Activated CD4-positive, alpha-beta T cell treated with anti-CD3 and anti-CD28 coated beads, Interleukin-2, amount 50 U/mL, for 48 hours (primary cell): ENCODE measurements around the gene THSD7B.
"Not testable (repeated sequence)": the region's sequence is repeated elsewhere in the genome, so short reads cannot be mapped to it uniquely, and the experiment has no call there.

Experiments used
- DNase-seq, 2 experiments: peaks; one replicate each; pipeline ENCODE4 v3.0.0-alpha.2; 2020

THSD7B gene

GRCh38 chr2:137051778-137052398 is 286.5 kb downstream of the THSD7B start:
- DNase-seq, result no peak

- DNase-seq, result no peak
These were observed 291.4 kb downstream of the THSD7B start for GRCh38 chr2:137056704-137057103.

- DNase-seq, result not testable (repeated sequence)
These were observed 310.9 kb downstream of the THSD7B start for GRCh38 chr2:137076111-137076765.

- DNase-seq, result no peak
These were observed 326.4 kb downstream of the THSD7B start for GRCh38 chr2:137091704-137092103.

- no peak for DNase-seq
These were observed 327.8 kb downstream of the THSD7B start for GRCh38 chr2:137093116-137093515.

- DNase-seq, result no peak
These were observed 330.8 kb downstream of the THSD7B start for GRCh38 chr2:137096187-137096586.

GRCh38 chr2:137096693-137097092 is 331.3 kb downstream of the THSD7B start:
- no peak for DNase-seq

GRCh38 chr2:137101814-137102213 is 336.5 kb downstream of the THSD7B start:
- not testable (repeated sequence) for DNase-seq

- no peak for DNase-seq
These were observed 342.6 kb downstream of the THSD7B start for GRCh38 chr2:137107904-137108303.

- no peak for DNase-seq
These were observed 346.6 kb downstream of the THSD7B start for GRCh38 chr2:137111896-137112295.

- no peak for DNase-seq
These were observed 349.9 kb downstream of the THSD7B start for GRCh38 chr2:137115081-137115794.

GRCh38 chr2:137115795-137116089 is 350.4 kb downstream of the THSD7B start:
- DNase-seq, result no peak

GRCh38 chr2:137117385-137117784 is 352.0 kb downstream of the THSD7B start:
- DNase-seq, result no peak

- DNase-seq, result no peak
These were observed 352.8 kb downstream of the THSD7B start for GRCh38 chr2:137118140-137118539.

- no peak for DNase-seq
These were observed 357.9 kb downstream of the THSD7B start for GRCh38 chr2:137123226-137123625.

GRCh38 chr2:137133225-137133624 is 367.9 kb downstream of the THSD7B start:
- DNase-seq, result no peak

- DNase-seq, result no peak
These were observed 372.9 kb downstream of the THSD7B start for GRCh38 chr2:137138263-137138662.

GRCh38 chr2:137151731-137152130 is 386.4 kb downstream of the THSD7B start:
- DNase-seq, result no peak

- DNase-seq, result no peak
These were observed 389.6 kb downstream of the THSD7B start for GRCh38 chr2:137154946-137155345.

- no peak for DNase-seq
These were observed 390.2 kb downstream of the THSD7B start for GRCh38 chr2:137155356-137156104.

GRCh38 chr2:137156221-137156844 is 391.0 kb downstream of the THSD7B start:
- DNase-seq, result no peak

GRCh38 chr2:137157851-137158250 is 392.5 kb downstream of the THSD7B start:
- DNase-seq, result no peak

GRCh38 chr2:137161250-137161649 is 395.9 kb downstream of the THSD7B start:
- DNase-seq, result no peak
